Omental fat pad (tissue), 4 donors: ENCODE results near the gene OR2T3. TPM values are rescaled to one million over a fixed set of nuclear protein-coding genes. Genes with fewer than 3 reads are reported as not detected.
"Not testable (repeated sequence)": the region's sequence is repeated elsewhere in the genome, so short reads cannot be mapped to it uniquely, and the experiment has no call there.

Experiments
- ATAC-seq: fragments of 150-250 bp; one replicate; pipeline ENCODE4 v1.9.1; 2016; ENCODE audit warnings: mild to moderate bottlenecking, moderate library complexity; ENCODE audit not compliant: low FRiP score
- DNase-seq: peaks from one replicate; pipeline ENCODE4 v3.0.0-alpha.2; 2019; ENCODE audit warnings: low spot score
- total RNA-seq, 4 donors: library from RNA; depleted of rRNA; stranded (reverse); fragments of >200 nt; gene quantifications; one replicate each; pipeline ENCODE4 v1.1.0, GENCODE V29; 2016

OR2T3 gene, protein sequence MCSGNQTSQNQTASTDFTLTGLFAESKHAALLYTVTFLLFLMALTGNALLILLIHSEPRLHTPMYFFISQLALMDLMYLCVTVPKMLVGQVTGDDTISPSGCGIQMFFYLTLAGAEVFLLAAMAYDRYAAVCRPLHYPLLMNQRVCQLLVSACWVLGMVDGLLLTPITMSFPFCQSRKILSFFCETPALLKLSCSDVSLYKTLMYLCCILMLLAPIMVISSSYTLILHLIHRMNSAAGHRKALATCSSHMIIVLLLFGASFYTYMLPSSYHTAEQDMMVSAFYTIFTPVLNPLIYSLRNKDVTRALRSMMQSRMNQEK
- total RNA-seq: not detected

DNA sequence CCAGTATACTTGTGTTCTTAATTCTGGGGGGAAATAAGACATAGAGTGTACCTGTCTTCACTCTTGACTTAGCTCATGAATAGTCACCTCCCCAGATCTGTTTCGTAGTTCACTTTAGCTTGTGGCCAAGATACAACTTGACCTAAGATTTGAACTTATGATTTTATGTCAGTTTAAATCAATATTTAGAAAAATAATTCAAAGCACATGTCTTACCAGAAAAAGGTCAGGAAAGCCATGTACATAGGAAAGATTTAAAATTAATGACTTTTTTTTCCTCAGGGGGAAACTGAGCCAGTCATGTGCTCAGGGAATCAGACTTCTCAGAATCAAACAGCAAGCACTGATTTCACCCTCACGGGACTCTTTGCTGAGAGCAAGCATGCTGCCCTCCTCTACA lies at the start of gene OR2T3:
Gene OR2T3, plus strand, starts transcription at position 301 of the 400 bp plus-strand sequence. Its CDS starts 0 bp downstream, at position 301.
- not testable (repeated sequence) for ATAC-seq, DNase-seq

DNA sequence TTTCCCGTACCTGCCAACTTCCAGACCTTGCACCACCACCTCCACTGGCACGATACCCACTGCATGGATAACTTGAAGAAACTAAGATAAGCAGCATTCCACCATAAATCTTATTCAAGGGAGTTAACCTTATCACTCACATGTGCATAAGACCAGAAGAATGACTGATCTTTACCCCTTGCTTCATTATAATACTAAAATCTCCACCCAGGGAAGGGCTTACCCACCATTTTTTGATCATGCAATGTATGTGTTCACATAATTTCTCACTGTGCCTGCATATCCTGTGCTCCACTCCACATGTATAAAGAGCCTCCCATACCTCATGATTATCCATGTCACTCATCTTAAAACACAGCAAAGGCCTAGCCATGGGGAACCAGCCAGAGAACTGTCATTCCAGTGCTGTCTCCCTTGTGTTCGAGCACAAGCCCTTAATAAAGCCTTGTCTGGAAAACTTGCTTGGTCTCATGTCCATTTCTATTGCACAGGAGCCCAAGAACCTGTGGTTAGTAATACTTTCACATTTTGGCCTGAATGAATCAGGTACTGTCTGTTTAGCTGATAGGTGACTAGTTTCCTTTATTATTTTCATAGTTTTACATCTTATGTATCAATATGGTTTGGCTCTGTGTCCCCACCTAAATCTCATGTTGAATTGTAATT lies 45.5 kb upstream of the OR2T3 start:
- not testable (repeated sequence) for ATAC-seq, DNase-seq

DNA sequence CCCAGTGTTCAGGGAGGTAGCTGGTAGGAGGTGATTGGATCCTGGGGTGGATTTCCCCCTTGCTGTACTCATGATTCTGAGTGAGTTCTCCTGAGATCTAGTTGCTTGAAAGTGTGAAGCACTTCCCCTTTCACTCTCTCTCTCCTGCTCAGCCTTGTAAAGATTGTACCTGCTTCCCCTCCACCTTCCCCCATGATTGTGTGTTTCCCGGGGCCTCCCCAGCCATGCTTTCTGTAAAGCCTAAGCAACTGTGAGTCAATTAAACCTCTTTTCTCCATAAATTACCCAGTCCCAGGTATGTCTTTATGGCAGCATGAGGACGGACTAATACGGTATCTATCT lies 45.0 kb upstream of the OR2T3 start:
- ATAC-seq, DNase-seq: not testable (repeated sequence)

DNA sequence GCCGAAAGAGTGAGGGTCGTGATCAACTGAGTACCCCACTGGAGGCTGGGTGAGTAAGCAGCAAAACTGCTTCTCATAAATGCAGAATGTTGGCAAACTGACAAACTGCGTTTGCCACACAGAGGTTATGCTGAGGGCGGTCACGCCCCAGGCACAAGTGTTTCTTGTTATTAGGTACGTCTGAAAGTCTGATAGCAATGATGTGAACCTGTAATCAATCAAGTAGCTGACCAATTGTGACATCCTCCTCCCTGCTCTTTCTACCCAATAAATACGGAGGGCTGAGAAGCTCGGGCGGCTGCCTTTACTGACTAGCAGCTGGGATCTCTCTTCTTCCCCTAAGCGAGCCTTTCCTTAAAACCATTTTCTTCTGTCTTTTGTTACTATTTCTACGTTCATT lies 41.5 kb upstream of the OR2T3 start:
- not testable (repeated sequence) for DNase-seq, ATAC-seq

DNA sequence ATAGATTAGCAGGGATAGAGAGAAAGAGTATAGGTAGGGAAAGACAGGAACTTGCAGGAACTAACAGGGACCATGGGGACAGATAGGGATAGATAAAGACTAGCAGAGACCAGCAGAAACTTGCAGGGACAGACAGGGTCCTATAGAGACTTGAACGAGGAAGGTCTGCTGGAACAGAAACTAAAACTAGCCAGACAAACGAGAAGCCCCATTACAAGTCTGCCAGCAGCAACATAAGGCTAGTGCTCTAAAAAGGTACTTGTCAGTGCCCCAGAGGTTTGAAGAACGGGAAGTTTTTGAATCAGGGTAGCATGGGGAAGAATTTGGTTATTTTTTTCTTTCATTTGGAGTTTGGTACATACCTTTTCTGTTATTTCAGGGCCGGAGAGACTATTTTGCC lies 41.0 kb upstream of the OR2T3 start:
- not testable (repeated sequence) for ATAC-seq, DNase-seq

DNA sequence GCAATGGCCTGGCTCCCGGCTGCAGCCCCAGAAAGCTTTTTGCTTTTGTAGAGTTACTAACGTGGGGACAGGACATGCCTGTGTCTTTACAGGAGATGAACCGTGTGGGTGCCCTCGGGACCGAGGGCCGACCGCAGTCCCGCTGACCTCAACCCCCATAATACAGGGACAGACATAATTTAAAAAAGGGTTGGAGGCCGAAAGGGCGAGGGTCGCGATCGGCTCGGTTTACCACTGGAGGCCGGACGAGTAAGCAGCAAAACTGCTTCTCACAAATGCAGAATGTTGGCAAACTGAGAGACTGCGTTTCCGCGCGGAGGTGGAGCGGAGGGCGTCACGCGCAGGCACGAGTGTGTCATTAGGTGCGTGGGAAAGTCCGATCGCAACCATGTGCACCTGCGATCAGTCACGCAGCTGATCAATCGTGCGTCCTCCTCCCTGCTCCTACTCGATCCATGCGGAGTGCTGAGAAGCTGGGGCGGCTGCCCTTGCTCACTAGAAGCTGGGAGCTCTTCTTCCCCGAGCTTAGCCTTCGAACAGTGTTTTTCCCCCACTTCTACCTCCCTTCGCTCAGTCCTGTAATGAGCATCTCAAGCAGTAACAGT lies 39.2 kb upstream of the OR2T3 start:
- not testable (repeated sequence) for ATAC-seq, DNase-seq

DNA sequence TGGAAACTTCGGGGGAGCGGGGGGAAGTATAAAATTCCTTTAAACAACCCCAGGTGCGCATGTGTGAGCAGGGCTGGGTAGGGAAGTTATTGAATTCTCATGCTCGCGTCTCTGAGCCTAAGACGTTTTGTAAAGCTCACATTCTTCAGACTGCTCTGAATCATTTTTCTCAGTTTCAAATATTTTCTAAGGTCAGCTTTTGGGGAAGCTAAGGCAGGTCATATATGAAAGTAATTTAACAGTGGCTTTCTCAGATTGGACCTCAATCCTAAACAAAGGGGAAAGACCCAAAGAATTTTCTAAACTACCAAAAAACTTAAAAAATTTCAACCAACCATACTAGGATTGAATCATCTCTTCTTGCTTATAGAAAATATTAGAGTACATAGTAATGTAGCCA lies 38.2 kb upstream of the OR2T3 start:
- not testable (repeated sequence) for DNase-seq, ATAC-seq

DNA sequence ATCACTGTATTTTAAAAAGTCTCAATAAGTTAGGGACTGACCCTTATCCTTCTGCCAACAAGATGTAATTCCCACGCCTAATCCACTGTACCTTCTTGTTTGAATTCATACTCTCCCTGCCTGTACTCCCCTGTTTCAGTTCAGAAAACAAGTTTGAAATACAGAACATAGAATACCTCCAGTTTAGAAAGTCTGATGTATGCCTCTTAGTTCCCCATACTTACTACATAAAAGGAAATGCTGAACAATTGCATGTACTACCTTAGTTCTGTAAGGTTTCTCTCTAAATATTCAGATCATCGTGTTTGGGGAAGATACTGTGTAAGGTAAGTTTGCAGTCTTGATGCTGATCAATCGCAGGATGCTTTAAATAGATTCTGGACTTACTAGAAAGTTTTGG lies 36.8 kb upstream of the OR2T3 start:
- not testable (repeated sequence) for ATAC-seq, DNase-seq

DNA sequence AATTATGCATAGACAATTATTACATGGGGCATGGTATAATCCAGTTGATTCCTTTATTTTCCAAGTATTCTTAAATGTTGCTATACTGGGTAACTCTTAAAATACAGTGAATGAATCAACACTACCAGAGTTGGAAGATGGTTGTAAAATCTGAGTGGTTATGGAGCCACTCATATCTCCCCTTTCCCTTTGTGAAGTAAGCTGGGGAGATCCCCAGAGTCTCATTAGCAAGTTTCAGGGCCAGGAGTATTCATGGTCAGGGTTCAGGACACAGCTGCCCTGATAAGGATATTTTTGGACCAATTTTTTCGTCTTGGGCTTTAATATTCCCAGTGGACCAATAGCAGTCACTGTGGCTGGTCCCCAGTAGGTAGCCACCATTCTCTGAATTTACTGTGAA lies 34.5 kb upstream of the OR2T3 start:
- not testable (repeated sequence) for ATAC-seq, DNase-seq

DNA sequence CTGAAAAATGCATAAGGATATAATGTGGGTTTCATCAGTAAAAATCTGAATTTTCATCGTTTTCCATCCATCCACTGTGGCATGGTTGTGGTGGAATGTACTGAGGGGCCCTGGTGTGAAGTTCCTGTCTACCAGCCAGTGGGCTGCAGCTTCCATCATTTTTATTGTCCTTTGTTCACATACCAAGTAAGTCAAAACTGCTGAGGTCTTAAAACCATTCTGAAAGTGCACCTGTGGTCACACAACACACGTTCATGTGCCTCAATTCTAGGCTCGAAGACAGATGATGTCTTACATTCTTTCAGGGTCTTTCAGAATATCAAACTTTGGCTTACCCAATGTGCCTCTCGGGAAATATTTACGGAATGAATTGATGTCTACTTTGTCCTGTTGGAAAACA lies 33.9 kb upstream of the OR2T3 start:
- not testable (repeated sequence) for DNase-seq, ATAC-seq

DNA sequence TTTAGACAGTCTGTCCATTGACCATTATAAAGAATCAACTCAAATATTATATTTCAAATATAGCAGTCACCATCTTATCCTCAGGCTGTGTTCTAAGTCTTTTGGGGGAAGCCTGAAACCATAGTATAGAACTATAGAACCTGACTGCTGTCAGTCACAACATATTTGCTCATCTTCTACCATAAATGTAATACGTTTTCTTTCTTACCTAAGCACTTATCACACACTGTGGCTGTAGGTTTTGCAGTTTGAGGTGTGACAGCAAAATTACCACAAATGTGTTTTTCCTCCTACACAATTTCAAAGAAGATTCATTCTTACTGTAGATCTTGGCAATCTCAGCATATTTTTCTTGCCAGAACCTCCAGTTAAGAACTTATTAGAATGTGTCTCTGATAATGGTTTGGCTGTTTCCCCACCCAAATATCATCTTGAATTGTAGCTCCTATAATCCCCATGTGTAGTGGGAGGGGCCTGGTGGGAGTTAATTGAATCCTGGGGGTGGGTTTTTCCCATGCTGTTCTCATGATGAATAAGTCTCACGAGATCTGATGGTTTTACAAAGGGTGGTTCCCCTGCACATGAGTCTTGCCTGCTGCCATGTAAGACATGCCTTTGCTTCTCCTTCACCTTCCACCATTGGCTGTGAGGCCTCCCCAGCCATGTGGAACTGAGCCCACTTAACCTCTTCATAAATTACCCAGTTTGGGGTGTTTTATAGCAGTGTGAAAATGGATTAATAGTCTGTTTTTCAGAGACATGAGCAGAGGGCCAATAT lies 30.5 kb upstream of the OR2T3 start:
- DNase-seq, ATAC-seq: not testable (repeated sequence)

DNA sequence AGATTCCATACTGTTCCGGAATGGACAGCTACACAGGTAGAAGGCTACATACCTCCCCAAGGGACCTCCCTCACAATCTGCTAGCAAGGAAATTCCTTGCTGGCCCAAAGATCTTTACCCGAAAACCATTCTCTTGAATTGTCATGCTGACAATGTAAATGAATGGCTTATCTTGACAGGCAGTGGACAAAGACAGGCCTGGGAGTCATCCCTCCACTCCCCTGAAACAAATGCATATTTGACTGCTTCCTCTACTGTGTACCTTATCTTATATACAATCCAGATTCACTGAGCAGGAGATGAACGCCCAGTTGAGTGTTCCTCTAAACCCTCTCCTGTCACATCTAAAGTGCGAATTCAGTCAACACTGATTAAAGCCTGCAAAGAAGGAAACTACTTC lies 28.5 kb upstream of the OR2T3 start:
- ATAC-seq, DNase-seq: not testable (repeated sequence)

DNA sequence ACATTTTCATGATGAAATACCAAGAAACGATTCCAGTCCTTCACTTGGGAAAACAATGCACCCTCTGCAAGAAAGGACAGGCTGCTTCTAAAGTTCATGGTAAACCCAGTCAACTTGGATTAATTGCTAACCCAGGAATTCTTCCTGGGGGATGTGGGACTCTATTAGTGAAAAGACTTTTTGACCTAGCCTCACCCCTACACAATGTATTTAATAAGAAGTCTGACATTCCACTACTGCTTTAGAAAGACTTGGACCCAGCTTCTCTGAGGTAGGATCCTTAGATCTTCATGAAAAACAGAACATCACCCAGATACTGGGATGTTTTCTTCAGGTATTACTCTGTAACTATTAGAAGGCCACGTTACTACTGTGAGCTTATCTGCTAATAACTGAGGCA lies 27.8 kb upstream of the OR2T3 start, which contains the start of gene OR2T2:
Gene OR2T2, plus strand, starts transcription at position 239 of the 400 bp plus-strand sequence. CDS start 7,161 bp downstream, outside the sequence.
- ATAC-seq, DNase-seq: not testable (repeated sequence)

DNA sequence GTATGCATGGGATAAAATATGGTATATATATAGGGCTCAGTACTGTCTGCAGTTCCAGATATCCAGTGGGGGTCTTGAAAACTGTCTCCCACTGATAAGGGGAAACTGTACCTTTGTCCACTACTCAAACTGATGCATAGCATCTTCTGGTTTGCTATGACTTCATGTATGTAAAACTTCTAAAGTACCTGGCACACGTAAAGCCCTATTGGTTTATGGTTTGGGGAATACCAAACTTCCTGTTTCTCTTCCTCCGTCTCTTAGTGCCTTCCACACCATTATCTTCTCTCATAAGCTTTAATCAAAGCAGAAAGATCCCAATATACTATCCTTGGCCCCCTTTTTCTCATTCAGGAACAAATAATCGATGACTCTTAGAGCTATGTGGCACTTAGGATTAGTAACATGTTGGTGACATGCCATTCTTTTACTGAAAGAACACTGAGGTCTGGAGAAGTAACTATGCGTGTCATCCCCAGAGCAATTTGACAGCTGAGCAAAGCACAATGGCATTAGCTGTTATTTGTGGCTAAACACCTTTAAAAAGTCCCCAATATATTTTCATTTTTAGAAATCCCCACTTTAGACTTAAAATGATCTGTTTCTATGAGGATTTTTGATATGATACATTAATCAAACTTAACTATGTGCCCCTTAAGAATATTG lies 24.6 kb upstream of the OR2T3 start:
- not testable (repeated sequence) for ATAC-seq, DNase-seq

DNA sequence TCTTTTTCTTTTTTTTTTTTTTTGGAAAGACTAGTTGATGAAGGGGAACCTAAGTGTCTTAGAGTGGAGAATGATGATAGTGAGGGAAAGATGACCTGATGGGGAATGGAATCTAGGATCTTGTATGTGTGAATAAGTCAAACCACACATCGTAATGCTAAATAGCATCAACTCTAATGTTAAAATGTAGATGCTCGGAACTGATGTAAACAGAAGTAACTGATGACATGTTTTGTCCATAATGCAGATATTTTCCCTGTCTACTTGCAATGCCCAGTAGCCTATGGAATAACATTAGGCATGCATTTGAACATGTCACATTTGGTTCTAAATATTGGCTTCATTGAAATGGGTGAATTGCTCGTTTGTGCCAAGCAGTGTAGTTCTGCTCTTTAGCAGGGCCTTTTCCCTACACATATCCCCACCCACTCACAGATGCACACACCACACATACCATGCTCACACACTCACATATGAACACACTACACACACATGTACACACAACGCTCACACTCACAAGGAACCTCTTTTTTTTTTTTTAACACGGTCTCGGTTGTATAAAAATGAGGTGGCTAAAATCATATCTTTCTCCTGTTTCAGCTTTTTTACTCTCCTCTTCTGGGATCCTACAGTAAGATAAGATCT lies 23.2 kb upstream of the OR2T3 start:
- not testable (repeated sequence) for ATAC-seq

DNA sequence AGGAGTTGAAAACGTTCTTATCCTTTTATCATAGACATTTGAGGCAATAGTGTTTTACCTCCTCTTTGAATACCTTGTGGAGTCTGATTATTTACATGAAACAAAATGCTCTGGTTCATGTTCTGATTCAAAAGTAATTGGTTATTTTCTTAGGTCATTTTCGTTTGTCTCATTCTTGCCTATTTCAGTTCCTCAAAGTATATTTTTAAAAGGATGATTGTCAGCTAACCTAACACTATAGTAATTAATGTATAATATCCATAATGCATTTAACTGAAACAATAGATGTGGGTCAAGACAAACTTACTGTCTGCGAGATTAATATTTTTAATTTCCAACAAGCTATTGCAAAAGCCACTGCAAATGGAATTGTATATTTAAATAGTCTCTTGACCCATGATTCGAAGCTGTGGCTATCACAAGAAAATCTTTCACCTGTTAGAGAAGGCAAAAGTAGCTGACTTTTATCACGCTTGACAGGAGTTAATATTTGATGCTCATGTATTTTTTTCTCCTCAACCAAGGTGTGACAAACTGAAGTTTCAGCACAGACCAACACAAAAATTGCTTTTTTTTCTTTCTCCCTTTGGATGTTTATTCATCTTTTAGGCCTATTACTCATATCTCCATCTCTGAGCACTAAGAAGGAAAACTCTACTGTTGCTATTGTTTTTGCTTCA lies 22.5 kb upstream of the OR2T3 start:
- ATAC-seq, DNase-seq: not testable (repeated sequence)

More for the DNA sequence above, 23.2 kb upstream of the OR2T3 start:
- not testable (repeated sequence) for DNase-seq

DNA sequence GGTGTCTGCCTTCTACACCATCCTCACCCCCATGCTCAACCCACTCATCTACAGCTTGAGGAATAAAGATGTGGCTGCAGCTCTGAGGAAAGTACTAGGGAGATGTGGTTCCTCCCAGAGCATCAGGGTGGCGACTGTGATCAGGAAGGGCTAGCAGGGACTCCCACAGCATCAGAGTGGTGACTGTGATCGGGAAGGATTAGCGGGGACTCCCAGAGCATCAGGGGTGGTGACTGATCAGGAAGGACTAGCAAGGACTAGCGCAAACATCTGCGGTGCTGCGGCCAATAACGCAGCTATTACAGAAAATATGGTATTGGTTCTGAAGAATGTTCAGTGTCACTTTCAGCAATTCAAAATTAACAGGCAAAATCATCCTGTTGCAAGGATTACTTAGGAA lies 19.5 kb upstream of the OR2T3 start:
- ATAC-seq, DNase-seq: not testable (repeated sequence)

DNA sequence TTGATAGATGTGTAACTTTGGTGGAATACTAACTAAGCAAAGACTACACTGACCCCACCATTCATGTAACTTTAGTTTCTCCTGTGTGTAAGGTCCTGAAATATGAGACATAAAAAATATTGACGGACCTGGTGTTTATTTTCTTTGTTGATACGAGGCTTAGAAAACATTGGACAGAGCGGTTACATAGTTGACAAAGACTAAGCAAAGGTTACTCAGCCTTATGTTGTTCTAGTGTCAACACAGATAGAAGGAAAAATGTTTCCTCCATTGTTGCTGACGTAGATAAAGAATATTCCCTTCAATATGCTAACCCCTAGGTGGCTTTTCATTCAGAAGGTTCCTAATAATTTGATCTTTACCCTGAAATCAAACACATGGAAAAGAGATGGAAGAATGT lies 18.1 kb upstream of the OR2T3 start:
- not testable (repeated sequence) for DNase-seq

More for the DNA sequence above, 18.1 kb upstream of the OR2T3 start:
- not testable (repeated sequence) for ATAC-seq
